HepG2 (cell line): ENCODE results near the gene EPHA1. TPM values are rescaled to one million over a fixed set of nuclear protein-coding genes. Genes with fewer than 3 reads are reported as not detected.

Experiments used
- ATAC-seq: fragments of 200-7000 bp; cut with Tn5 transposase; 3 replicates; pipeline ENCODE4 v1.9.1; 2020; ENCODE audit warnings: mild to moderate bottlenecking, moderate library complexity
- BruUV-seq: library from RNA; stranded (reverse); fragments of 400-500 nt; replicated peaks from 2 replicates; lab custom pipeline; 2021; lab: Mats Ljungman, UMichigan
- CTCF ChIA-PET: fragments of 300-600 bp; formaldehyde crosslinking; extraction: SDS; loops from one replicate; lab custom pipeline; 2021; ENCODE audit warnings: low total read pairs, inconsistent platforms, low intra/inter-chr PET ratio; lab: Yijun Ruan, JAX
- POLR2A ChIA-PET: fragments of 350-600 bp; sonication (Branson Sonifier 250); formaldehyde crosslinking; loops from one replicate; lab custom pipeline; 2020; ENCODE audit warnings: antibody characterized with exemption, inconsistent platforms; lab: Yijun Ruan, JAX
- DNase-seq: peaks from one replicate; pipeline ENCODE4 v3.0.0-alpha.2; 2015; ENCODE audit warnings: low spot score
- FAIRE-seq: peaks from 3 replicates; lab custom pipeline; 2011; peaks lifted over from hg19 to GRCh38; lab: Jason Lieb, UNC
- H2AFZ ChIP-seq: one replicate; pipeline ENCODE4 v1.6.1; 2011; ENCODE audit warnings: low read length, inconsistent platforms
- H3K27ac ChIP-seq: fragments of 300-600 bp; 3 replicates; pipeline ENCODE4 v1.8.0; 2011; ENCODE audit warnings: mixed run types, mild to moderate bottlenecking, mixed read lengths, low read length, inconsistent platforms; ENCODE audit not compliant: insufficient read depth; ENCODE audit errors: extremely low read length
- H3K27me3 ChIP-seq, 2 experiments: fragments of 200-600 bp in 1 of 2; 2 replicates in 1 of 2; 3 replicates in 1 of 2; pipeline versions ENCODE4 v1.6.0 to v1.8.0; 2011; ENCODE audit warnings: low read length in 2 of 2, mild to moderate bottlenecking in 2 of 2, moderate library complexity in 2 of 2, inconsistent platforms in 1 of 2; ENCODE audit not compliant: insufficient read depth in 2 of 2, control insufficient read depth in 1 of 2
- H3K36me3 ChIP-seq, 2 experiments: fragments of 200-600 bp in 1 of 2; replicated peaks in 1 of 2; 2 replicates in 1 of 2; 3 replicates in 1 of 2; pipeline versions ENCODE4 v1.5.1 to v1.8.0; 2011; ENCODE audit warnings: low read length in 2 of 2, inconsistent platforms in 1 of 2; ENCODE audit not compliant: insufficient read depth in 2 of 2, control insufficient read depth in 1 of 2
- H3K4me1 ChIP-seq: 2 replicates; pipeline ENCODE4 v1.5.1; 2012; ENCODE audit warnings: low read length, inconsistent platforms; ENCODE audit not compliant: insufficient read depth
- H3K4me2 ChIP-seq: 2 replicates; pipeline ENCODE4 v1.6.0; 2011; ENCODE audit warnings: low read depth, low read length, inconsistent platforms
- H3K4me3 ChIP-seq, 3 experiments: fragments of 200-600 bp in 1 of 3; sonication (generic), shearing (Covaris generic) in 1 of 3; replicated peaks in 1 of 3; 2 replicates each; pipeline ENCODE4 v1.5.1; 2011 to 2016; ENCODE audit warnings: low read length in 3 of 3, inconsistent platforms in 2 of 3, low read depth in 2 of 3, mild to moderate bottlenecking in 2 of 3, control low read depth in 1 of 3, mixed read lengths in 1 of 3; ENCODE audit not compliant: insufficient read depth in 1 of 3
- H3K79me2 ChIP-seq: one replicate; pipeline ENCODE4 v1.6.1; 2011; ENCODE audit warnings: low read length, inconsistent platforms; ENCODE audit not compliant: insufficient read depth
- H3K9ac ChIP-seq: 2 replicates; pipeline ENCODE4 v1.6.0; 2011; ENCODE audit warnings: mild to moderate bottlenecking, low read depth, low read length, inconsistent platforms; ENCODE audit not compliant: insufficient read depth
- H3K9me3 ChIP-seq: 2 replicates; pipeline ENCODE4 v1.5.1; 2012; ENCODE audit warnings: mild to moderate bottlenecking, low read length
- H4K20me1 ChIP-seq: 2 replicates; pipeline ENCODE4 v1.6.0; 2011; ENCODE audit warnings: inconsistent platforms, mild to moderate bottlenecking, low read length, moderate library complexity; ENCODE audit not compliant: insufficient read depth
- CC2D1A ChIP-seq: sonication (generic); formaldehyde crosslinking; IDR thresholded peaks from 2 replicates; pipeline ENCODE4 v1.8.1; 2023; ENCODE audit warnings: mild to moderate bottlenecking, missing genetic modification reagents
- MED8 ChIP-seq: sonication (generic); formaldehyde crosslinking; IDR thresholded peaks from 2 replicates; pipeline ENCODE4 v1.8.1; 2023; ENCODE audit warnings: mild to moderate bottlenecking, missing genetic modification reagents; ENCODE audit not compliant: insufficient replicate concordance
- PRPF4 ChIP-seq: fragments of 200-400 bp; formaldehyde crosslinking; IDR thresholded peaks from 2 replicates; pipeline ENCODE4 v1.6.1; 2016; ENCODE audit warnings: low read length, low read depth; ENCODE audit not compliant: poor library complexity, severe bottlenecking
- ZKSCAN8 ChIP-seq: IDR thresholded peaks from 2 replicates; pipeline ENCODE4 v1.6.1; 2016; ENCODE audit warnings: borderline replicate concordance, missing genetic modification reagents, missing compliant biosample characterization
- ZNF572 ChIP-seq: sonication (generic); formaldehyde crosslinking; IDR thresholded peaks from 2 replicates; pipeline ENCODE4 v1.5.1; 2020; ENCODE audit warnings: mild to moderate bottlenecking, missing genetic modification reagents
- ZNF781 ChIP-seq: sonication (generic); formaldehyde crosslinking; IDR thresholded peaks from 2 replicates; pipeline ENCODE4 v1.5.1; 2020; ENCODE audit warnings: borderline replicate concordance, mild to moderate bottlenecking, missing genetic modification reagents; ENCODE audit errors: not compliant biosample characterization
- WGBS: methylation state at CpG from one replicate; pipeline ENCODE4 v1.1.6; 2017; ENCODE audit warnings: low lambda C conversion rate; 5-methylcytosine and 5-hydroxymethylcytosine counted together
- in situ Hi-C: cut with HindIII; loops from 2 replicates; pipeline ENCODE4 v1.10.0; 2017; ENCODE audit warnings: low pct_unique_long_range_greater_than_20kb; ENCODE audit not compliant: extremely low pct_ligation_motif_present
- intact Hi-C: fragments of 100-400 bp; cut with micrococcal nuclease; formaldehyde crosslinking; loops from one replicate; pipeline ENCODE4 v1.10.0; 2022; ENCODE audit not compliant: unreplicated experiment
- polyA plus RNA-seq, 8 experiments: library from polyadenylated mRNA; depleted of rRNA in 3 of 8; stranded (reverse) in 7 of 8; unstranded in 1 of 8; fragments of >200 nt; fragmentation: Illumina TruSeq in 4 of 8; extraction: Trizol in 4 of 8; gene quantifications; 2 replicates each; pipeline versions ENCODE4 v1.2.1 to v1.2.3, GENCODE V29; 2011 to 2016; ENCODE audit warnings: low read depth in 4 of 8, missing spikeins in 1 of 8, mixed read lengths in 1 of 8; ENCODE audit not compliant: insufficient read depth in 1 of 8
- total RNA-seq, 5 experiments: library from RNA; depleted of rRNA; stranded (reverse); fragments of >200 nt; fragmentation: Illumina TruSeq; extraction: Trizol; gene quantifications; 2 replicates each; pipeline ENCODE4 v1.2.3, GENCODE V29; 2016; ENCODE audit warnings: low read depth in 1 of 5
- TF ChIP-seq, protein P1 (sequence below): sonication (generic); formaldehyde crosslinking; IDR thresholded peaks from 2 replicates; pipeline ENCODE4 v1.4.0; 2020; ENCODE audit warnings: missing genetic modification reagents, borderline replicate concordance
- TF ChIP-seq, protein P2 (sequence below), 2 experiments: sonication (generic) in 1 of 2; formaldehyde crosslinking in 1 of 2; IDR thresholded peaks; 2 replicates each; pipeline versions ENCODE4 v1.4.0 to v1.6.1; 2018 to 2020; ENCODE audit warnings: missing genetic modification reagents in 2 of 2, borderline replicate concordance in 1 of 2, low read depth in 1 of 2, mild to moderate bottlenecking in 1 of 2, missing biosample characterization in 1 of 2

EPHA1 gene
- total and polyA plus RNA-seq, 2 of the 13 experiments (the other 11 are each of a cell fraction or from before 2014, with no cell fraction given): 4.6 to 17.1 TPM

DNA sequence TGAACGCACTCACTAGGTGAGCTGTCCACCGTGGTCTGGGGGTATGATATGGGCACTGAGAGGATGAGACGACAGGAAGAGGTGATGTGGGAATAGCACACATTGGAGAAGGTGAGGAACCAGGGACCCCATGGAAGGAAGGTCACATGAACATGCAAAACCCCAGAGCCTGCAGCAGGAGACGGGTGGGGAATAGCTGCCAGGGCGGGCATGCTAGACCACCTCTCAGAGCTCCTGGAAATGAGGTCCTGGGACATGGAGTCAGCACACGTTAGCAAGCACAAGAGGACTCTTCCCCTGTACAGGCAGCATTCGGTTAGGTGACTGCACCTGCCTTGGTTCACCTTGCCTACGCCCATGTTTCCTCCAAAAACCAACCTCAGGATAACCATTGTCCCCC lies 54.3 kb downstream of the EPHA1 start:
- no peak for TF ChIP-seq ZNF781
- no peak for TF ChIP-seq MED8
- TF ChIP-seq PRPF4: no peak
- no peak for TF ChIP-seq CC2D1A (CRISPR knock-in tag)
- TF ChIP-seq, protein P1, sequence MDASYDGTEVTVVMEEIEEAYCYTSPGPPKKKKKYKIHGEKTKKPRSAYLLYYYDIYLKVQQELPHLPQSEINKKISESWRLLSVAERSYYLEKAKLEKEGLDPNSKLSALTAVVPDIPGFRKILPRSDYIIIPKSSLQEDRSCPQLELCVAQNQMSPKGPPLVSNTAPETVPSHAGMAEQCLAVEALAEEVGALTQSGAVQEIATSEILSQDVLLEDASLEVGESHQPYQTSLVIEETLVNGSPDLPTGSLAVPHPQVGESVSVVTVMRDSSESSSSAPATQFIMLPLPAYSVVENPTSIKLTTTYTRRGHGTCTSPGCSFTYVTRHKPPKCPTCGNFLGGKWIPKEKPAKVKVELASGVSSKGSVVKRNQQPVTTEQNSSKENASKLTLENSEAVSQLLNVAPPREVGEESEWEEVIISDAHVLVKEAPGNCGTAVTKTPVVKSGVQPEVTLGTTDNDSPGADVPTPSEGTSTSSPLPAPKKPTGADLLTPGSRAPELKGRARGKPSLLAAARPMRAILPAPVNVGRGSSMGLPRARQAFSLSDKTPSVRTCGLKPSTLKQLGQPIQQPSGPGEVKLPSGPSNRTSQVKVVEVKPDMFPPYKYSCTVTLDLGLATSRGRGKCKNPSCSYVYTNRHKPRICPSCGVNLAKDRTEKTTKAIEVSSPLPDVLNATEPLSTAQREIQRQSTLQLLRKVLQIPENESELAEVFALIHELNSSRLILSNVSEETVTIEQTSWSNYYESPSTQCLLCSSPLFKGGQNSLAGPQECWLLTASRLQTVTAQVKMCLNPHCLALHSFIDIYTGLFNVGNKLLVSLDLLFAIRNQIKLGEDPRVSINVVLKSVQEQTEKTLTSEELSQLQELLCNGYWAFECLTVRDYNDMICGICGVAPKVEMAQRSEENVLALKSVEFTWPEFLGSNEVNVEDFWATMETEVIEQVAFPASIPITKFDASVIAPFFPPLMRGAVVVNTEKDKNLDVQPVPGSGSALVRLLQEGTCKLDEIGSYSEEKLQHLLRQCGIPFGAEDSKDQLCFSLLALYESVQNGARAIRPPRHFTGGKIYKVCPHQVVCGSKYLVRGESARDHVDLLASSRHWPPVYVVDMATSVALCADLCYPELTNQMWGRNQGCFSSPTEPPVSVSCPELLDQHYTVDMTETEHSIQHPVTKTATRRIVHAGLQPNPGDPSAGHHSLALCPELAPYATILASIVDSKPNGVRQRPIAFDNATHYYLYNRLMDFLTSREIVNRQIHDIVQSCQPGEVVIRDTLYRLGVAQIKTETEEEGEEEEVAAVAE: no peak
- TF ChIP-seq ZNF572 (CRISPR knock-in tag): no peak
- TF ChIP-seq, protein P2, sequence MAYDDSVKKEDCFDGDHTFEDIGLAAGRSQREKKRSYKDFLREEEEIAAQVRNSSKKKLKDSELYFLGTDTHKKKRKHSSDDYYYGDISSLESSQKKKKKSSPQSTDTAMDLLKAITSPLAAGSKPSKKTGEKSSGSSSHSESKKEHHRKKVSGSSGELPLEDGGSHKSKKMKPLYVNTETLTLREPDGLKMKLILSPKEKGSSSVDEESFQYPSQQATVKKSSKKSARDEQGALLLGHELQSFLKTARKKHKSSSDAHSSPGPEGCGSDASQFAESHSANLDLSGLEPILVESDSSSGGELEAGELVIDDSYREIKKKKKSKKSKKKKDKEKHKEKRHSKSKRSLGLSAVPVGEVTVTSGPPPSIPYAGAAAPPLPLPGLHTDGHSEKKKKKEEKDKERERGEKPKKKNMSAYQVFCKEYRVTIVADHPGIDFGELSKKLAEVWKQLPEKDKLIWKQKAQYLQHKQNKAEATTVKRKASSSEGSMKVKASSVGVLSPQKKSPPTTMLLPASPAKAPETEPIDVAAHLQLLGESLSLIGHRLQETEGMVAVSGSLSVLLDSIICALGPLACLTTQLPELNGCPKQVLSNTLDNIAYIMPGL (CRISPR knock-in tag; IDR thresholded peaks at IDR 0.05; ENCODE audit: borderline replicate concordance in 1 of 2, low read depth in 1 of 2): no peak
- no peak for TF ChIP-seq ZKSCAN8 (CRISPR knock-in tag)
- FAIRE-seq (no peak), ATAC-seq (no peak), DNase-seq (no peak)
- BruUV-seq: no TSS peak
- CTCF ChIA-PET: no interaction called here
- no peak overlapping the region for H3K9ac ChIP-seq
- peaks cover 3 to 33% of the 10 kb centered on the region in 2 experiments; a peak in 3 of 5 replicates for H3K27me3 ChIP-seq
- POLR2A ChIA-PET: no interaction called here
- H3K27ac ChIP-seq: no peak overlapping the region
- no peaks in the 10 kb centered on the region for H3K4me1 ChIP-seq
- H3K79me2 ChIP-seq: no peaks in the 10 kb centered on the region
- H3K4me2 ChIP-seq: no peak overlapping the region
- WGBS: 31% methylated on average over 7 of the region's 8 CpGs
- no peak overlapping the region for H2AFZ ChIP-seq
- intact Hi-C loops: no loop called here
- in situ Hi-C loops: no loop called here
- no peaks in the 10 kb centered on the region for H4K20me1 ChIP-seq
- no peaks in the 10 kb centered on the region for H3K36me3 ChIP-seq
- no peaks in the 10 kb centered on the region for H3K9me3 ChIP-seq
- H3K4me3 ChIP-seq: no peak overlapping the region
